Mucosa of descending colon (tissue), 3 donors: ENCODE results near the gene NTM. TPM values are rescaled to one million over a fixed set of nuclear protein-coding genes. Genes with fewer than 3 reads are reported as not detected.

Experiments used
- ATAC-seq: fragments of 200-7000 bp; cut with Tn5 transposase; one replicate; pipeline ENCODE4 v1.9.1; 2020; ENCODE audit warnings: mild to moderate bottlenecking, moderate library complexity
- DNase-seq, 3 donors: peaks; one replicate each; pipeline ENCODE4 v3.0.0-alpha.2; 2020
- H3K36me3 ChIP-seq: fragments of 200-600 bp; one replicate; pipeline ENCODE4 v1.8.0; 2021; ENCODE audit warnings: low read depth, mild to moderate bottlenecking
- H3K4me1 ChIP-seq: fragments of 200-600 bp; one replicate; pipeline ENCODE4 v1.8.0; 2021; ENCODE audit warnings: low read depth, mild to moderate bottlenecking
- H3K4me3 ChIP-seq: fragments of 200-600 bp; one replicate; pipeline ENCODE4 v1.8.0; 2021; ENCODE audit warnings: mild to moderate bottlenecking
- H3K9me3 ChIP-seq: fragments of 200-600 bp; one replicate; pipeline ENCODE4 v1.8.0; 2021; ENCODE audit warnings: mild to moderate bottlenecking
- intact Hi-C, 2 donors: fragments of 100-400 bp; cut with DNase I in 1 of 2; cut with micrococcal nuclease in 1 of 2; formaldehyde crosslinking; loops; one replicate each; pipeline versions ENCODE4 v1.11.0 to v1.11.1; 2022; cut with DNase I, micrococcal nuclease
- total RNA-seq, 3 donors: library from RNA; stranded (reverse); fragmentation: NEBNext Ultra II Directional in 2 of 3; extraction: Animal tissue kit (Norgen Biotek cat#: 25700) in 2 of 3; gene quantifications; one replicate each; pipeline versions ENCODE4 v1.2.1 to v1.2.4, GENCODE V29; 2021 to 2023
- TF ChIP-seq, protein P1 (sequence below): fragments of 200-600 bp; IDR thresholded peaks from one replicate; pipeline ENCODE4 v1.8.0; 2022; ENCODE audit warnings: antibody characterized with exemption, mild to moderate bottlenecking
- donor health status: DM: no; HTN: no; CAD: no; lungs with moderate emphysema.
- donor health status: DM: no; HTN: no; CAD: no.
- donor health status: DM: no; HTN: yes; CAD: no.

The NTM gene
- total RNA-seq, 3 donors from 2014 or later: 0.64 to 7.7 (median 1.2) TPM

DNA sequence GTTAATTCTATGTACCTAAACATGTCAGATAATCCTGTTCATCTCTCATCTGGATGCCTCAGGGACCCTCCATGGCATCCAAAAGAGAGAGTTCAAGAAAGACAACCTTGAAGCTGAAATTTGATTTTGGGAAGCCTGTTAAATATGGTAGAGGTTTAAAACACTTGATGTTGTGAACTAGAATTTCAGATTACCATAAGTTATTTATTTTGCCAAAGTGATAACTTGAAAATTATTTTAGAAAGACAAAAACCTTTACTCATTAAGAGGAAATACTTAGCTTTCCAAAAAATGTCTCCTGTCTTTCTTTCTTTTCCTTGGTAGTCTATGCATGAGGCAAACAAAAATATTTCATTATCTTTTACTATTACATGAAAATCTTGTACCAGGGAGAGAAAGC, 714.0 kb downstream of the NTM start:
- TF ChIP-seq, protein P1, sequence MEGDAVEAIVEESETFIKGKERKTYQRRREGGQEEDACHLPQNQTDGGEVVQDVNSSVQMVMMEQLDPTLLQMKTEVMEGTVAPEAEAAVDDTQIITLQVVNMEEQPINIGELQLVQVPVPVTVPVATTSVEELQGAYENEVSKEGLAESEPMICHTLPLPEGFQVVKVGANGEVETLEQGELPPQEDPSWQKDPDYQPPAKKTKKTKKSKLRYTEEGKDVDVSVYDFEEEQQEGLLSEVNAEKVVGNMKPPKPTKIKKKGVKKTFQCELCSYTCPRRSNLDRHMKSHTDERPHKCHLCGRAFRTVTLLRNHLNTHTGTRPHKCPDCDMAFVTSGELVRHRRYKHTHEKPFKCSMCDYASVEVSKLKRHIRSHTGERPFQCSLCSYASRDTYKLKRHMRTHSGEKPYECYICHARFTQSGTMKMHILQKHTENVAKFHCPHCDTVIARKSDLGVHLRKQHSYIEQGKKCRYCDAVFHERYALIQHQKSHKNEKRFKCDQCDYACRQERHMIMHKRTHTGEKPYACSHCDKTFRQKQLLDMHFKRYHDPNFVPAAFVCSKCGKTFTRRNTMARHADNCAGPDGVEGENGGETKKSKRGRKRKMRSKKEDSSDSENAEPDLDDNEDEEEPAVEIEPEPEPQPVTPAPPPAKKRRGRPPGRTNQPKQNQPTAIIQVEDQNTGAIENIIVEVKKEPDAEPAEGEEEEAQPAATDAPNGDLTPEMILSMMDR: no peak
- ATAC-seq (no peak), DNase-seq (no peak)
- H3K9me3 ChIP-seq: peaks cover 67% of the 10 kb centered on the region
- H3K4me1 ChIP-seq: no peaks in the 10 kb centered on the region
- intact Hi-C loops: no loop called here
- no peaks in the 10 kb centered on the region for H3K36me3 ChIP-seq
- H3K4me3 ChIP-seq: no peak overlapping the region

DNA sequence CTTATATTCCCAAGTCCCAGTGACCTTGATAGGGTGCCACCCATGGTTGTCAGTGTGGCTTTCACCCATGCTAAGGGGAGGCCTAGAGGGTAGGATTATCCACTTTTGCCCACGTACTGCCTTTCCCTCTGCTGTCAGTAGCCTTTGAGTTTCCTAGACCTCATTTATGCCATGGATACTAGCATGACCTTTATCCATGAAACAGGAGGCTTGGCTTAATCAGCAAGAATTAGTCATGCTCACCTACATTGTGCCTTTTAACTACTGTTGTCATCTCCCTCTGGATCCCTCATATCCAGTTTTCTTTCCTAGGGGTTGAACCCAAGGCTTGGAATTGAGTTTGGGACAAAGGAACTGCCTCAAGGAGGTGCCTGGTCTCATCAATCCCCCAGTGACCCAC, 716.7 kb downstream of the NTM start:
- Histone ChIP-seq H3K4me3 (no peak overlapping the region), H3K9me3 (peaks cover 63% of the 10 kb centered on the region), H3K36me3 (no peaks in the 10 kb centered on the region), H3K4me1 (no peaks in the 10 kb centered on the region)
- TF ChIP-seq, protein P1: no peak
- no peak for ATAC-seq
- no peak for DNase-seq
- intact Hi-C loops: no loop called here

DNA sequence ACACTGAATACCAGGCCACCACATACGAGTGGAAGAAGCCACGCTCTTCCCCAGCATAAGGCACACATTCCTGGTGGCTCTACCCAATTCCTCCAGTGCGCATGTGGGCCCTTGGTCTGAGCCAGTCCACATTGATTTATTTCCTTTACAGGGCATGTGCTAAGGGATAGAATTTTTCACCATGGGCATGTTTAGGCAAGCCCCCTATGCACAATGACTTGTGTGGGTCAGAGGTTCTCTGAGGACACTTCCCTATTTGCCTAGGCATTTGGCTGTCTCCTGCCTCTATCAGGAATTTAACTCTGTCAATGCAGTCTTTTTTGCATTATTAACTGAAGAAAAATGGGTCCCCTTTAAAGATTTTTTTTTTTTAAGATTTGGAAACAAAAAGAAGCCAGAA, 718.1 kb downstream of the NTM start:
- ATAC-seq (no peak), DNase-seq (no peak)
- peaks cover 50% of the 10 kb centered on the region for H3K9me3 ChIP-seq
- no peak overlapping the region for H3K4me3 ChIP-seq
- no peaks in the 10 kb centered on the region for H3K4me1 ChIP-seq
- TF ChIP-seq, protein P1: no peak
- intact Hi-C loops: no loop called here
- no peaks in the 10 kb centered on the region for H3K36me3 ChIP-seq

DNA sequence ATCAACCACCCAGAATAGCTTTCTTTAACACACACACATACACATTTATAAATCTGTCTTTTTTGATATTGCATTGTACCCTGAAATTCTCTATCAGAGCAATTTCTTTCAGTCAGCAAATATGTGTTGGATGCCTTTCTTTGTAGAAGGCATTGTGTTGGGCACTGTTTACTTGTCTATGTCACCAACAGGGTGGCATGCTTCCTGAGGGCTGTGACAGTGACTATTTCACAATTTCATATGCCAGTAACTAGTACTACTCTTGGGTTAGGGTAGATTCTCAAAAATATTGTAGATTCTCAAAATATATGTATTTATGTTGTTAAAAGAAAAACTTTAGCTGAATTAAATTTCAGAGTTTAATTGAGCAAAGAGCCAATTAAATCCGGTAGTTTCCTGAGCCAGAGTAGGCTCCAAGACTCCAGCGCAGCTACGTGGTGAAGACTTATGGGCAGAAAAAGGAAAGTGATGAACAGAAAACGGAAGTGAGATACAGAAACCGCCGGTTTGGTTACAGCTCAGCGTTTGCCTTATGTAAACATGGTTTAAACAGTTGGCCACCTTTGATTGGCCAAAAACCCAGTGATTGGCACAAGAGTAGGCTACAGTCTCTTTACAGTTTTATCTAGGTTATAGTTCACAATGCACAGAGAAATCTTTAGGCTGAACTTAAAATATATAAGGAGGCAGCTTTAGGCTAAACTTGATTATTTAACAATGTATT, 723.3 kb downstream of the NTM start:
- H3K36me3 ChIP-seq: no peaks in the 10 kb centered on the region
- peak in 1 of 3 donors; percentile 19 for DNase-seq
- H3K4me1 ChIP-seq: no peaks in the 10 kb centered on the region
- H3K4me3 ChIP-seq: no peak overlapping the region
- peaks cover 5% of the 10 kb centered on the region for H3K9me3 ChIP-seq
- no peak for ATAC-seq
- TF ChIP-seq, protein P1: no peak
- intact Hi-C loops: no loop called here

DNA sequence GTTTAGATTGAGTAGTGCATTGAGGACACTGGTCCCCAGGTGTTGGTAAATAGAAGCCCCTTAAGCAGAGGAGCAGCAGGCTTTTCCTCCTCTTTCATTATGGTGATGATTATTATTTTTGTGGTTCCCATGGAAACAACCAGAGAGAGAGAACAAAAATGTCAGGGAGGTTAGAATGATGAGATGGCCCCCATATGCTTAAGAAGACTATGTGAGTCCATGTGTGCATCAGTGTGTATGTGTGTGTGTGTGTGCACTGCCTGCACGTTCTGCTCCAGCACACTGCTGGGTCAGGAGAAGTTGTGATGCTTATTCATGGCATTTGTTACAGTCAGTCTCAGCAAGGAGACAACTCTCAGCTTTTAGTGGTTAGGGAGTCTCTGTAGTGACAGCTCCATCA, 724.2 kb downstream of the NTM start:
- no peak for ATAC-seq
- Histone ChIP-seq H3K9me3 (peaks cover 4% of the 10 kb centered on the region), H3K4me1 (no peaks in the 10 kb centered on the region), H3K36me3 (no peaks in the 10 kb centered on the region), H3K4me3 (no peak overlapping the region)
- intact Hi-C loops: no loop called here
- TF ChIP-seq, protein P1: no peak
- DNase-seq: no peak
